Measurements from ENCODE around the gene KIAA0513.

The KIAA0513 gene

GRCh38 chr16:85042606-85043005 lies 15.0 kb downstream of the KIAA0513 start:
- TF ChIP-seq CTCF (IDR thresholded peaks at IDR 0.05; ENCODE audit: low read length, missing control alignments) = no peak
- no peak for DNase-seq (ENCODE audit: low read depth)
- no peak overlapping the region for H3K4me3 ChIP-seq (replicated peaks; ENCODE audit: low read depth, low read length)

GRCh38 chr16:85045077-85045476 lies 17.5 kb downstream of the KIAA0513 start:
- no peak for TF ChIP-seq CTCF (IDR thresholded peaks at IDR 0.05; ENCODE audit: low read length, missing control alignments)
- no peak for DNase-seq (ENCODE audit: low read depth)
- no peak overlapping the region for H3K4me3 ChIP-seq (replicated peaks; ENCODE audit: low read depth, low read length)

GRCh38 chr16:85045641-85046471 lies 18.3 kb downstream of the KIAA0513 start:
- no peak overlapping the region for H3K4me3 ChIP-seq (replicated peaks; ENCODE audit: low read depth, low read length)
- TF ChIP-seq CTCF (IDR thresholded peaks at IDR 0.05; ENCODE audit: low read length, missing control alignments) = no peak
- no peak for DNase-seq (ENCODE audit: low read depth)

- DNase-seq (ENCODE audit: low read depth) = no peak
- H3K4me3 ChIP-seq (replicated peaks; ENCODE audit: low read depth, low read length) = no peak overlapping the region
- no peak for TF ChIP-seq CTCF (IDR thresholded peaks at IDR 0.05; ENCODE audit: low read length, missing control alignments)
These were observed 18.9 kb downstream of the KIAA0513 start for GRCh38 chr16:85046472-85046916.

GRCh38 chr16:85046931-85047866 lies 19.6 kb downstream of the KIAA0513 start:
- peak; percentile 22 for DNase-seq (ENCODE audit: low read depth)
- TF ChIP-seq CTCF (IDR thresholded peaks at IDR 0.05; ENCODE audit: low read length, missing control alignments) = no peak

GRCh38 chr16:85047867-85048455 lies 20.4 kb downstream of the KIAA0513 start:
- DNase-seq (ENCODE audit: low read depth) = no peak
- no peak overlapping the region for H3K4me3 ChIP-seq (replicated peaks; ENCODE audit: low read depth, low read length)
- no peak for TF ChIP-seq CTCF (IDR thresholded peaks at IDR 0.05; ENCODE audit: low read length, missing control alignments)

More at GRCh38 chr16:85046931-85047866, 19.6 kb downstream of the KIAA0513 start:
- H3K4me3 ChIP-seq (replicated peaks; ENCODE audit: low read depth, low read length) = no peak overlapping the region

Data from fibroblast of pulmonary artery (primary cell).